ES-I3 (cell line): ENCODE data around the gene KNOP1.

Source experiments
- H3K36me3 ChIP-seq: 2 replicates; pipeline ENCODE4 v1.6.1; 2013; ENCODE audit warnings: mild to moderate bottlenecking, low read length, control low read depth, moderate library complexity; ENCODE audit not compliant: insufficient read depth
- H3K4me1 ChIP-seq: 2 replicates; pipeline ENCODE4 v1.6.1; 2013; ENCODE audit warnings: mild to moderate bottlenecking, control low read depth, low read length; ENCODE audit not compliant: insufficient read depth
- H3K9ac ChIP-seq: 2 replicates; pipeline ENCODE4 v1.6.1; 2013; ENCODE audit warnings: low read depth, mild to moderate bottlenecking, low read length, moderate library complexity
- H3K9me3 ChIP-seq: 2 replicates; pipeline ENCODE4 v1.6.1; 2013; ENCODE audit warnings: mild to moderate bottlenecking, low read length, moderate library complexity; ENCODE audit not compliant: control insufficient read depth, insufficient read depth

KNOP1 gene

DNA sequence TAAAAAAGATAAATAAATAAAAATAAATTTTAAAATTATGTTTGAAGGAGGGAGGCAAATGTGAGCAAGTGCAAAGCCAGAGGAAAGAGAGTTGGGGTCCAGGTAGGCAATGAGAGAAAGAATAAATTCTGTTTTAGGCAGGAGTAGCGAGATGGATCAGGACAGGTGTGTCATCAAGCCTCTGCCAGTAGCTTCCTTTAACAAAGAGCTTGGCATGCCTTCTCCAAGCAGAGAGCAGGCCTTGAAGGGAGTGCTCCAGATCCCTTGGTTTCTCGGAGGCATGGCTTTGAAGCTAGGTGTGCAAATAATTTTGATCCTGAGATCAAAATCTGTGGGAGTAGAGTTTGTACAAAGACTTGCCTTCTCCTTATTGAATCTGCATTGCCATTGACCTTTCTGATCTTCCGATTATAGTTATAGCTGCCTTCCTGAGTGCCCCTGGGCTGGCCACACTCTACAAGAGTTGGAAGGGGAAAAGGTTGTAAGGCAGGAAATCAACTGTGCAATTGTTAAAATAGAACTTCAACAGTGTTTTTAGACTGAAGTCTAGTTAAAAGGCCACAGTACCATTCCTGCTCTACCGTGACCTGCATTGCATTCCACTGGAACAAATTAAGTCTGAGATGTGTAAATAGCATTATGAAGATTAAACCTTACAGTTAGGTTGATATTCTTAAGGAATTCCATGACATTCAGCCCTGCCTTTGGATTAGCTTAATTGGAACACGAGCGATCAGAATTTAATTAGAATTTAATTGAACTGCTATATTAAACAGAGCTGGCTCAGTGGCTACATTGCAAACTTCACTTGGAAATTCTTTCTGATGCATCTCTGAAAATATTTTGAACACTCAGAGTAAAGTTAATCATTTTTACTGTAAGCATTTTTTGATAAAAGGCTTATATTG lies 33.7 kb upstream of the KNOP1 start:
- Histone ChIP-seq H3K4me1 (no peaks in the 10 kb centered on the region), H3K9me3 (no peaks in the 10 kb centered on the region), H3K9ac (no peak overlapping the region), H3K36me3 (no peaks in the 10 kb centered on the region)

- H3K9ac ChIP-seq: no peak overlapping the region
- peaks cover 5% of the 10 kb centered on the region; the same call in 1 of the 2 replicates for H3K4me1 ChIP-seq
- H3K9me3 ChIP-seq: no peaks in the 10 kb centered on the region
- H3K36me3 ChIP-seq: no peaks in the 10 kb centered on the region
These were observed 31.6 kb upstream of the KNOP1 start for GRCh38 chr16:19749571-19750080.

GRCh38 chr16:19748389-19749168 lies 30.6 kb upstream of the KNOP1 start:
- H3K9ac ChIP-seq: no peak overlapping the region
- H3K9me3 ChIP-seq: no peaks in the 10 kb centered on the region
- H3K4me1 ChIP-seq: peaks cover 5% of the 10 kb centered on the region; the same call in 1 of the 2 replicates
- H3K36me3 ChIP-seq: no peaks in the 10 kb centered on the region

- Histone ChIP-seq H3K9me3 (no peaks in the 10 kb centered on the region), H3K4me1 (peaks cover 5% of the 10 kb centered on the region; the same call in 1 of the 2 replicates), H3K9ac (no peak overlapping the region)
These were observed 28.5 kb upstream of the KNOP1 start for GRCh38 chr16:19746561-19746960.

GRCh38 chr16:19745286-19746010 lies 27.4 kb upstream of the KNOP1 start:
- no peak overlapping the region for H3K9ac ChIP-seq
- H3K9me3 ChIP-seq: no peaks in the 10 kb centered on the region
- no peaks in the 10 kb centered on the region for H3K36me3 ChIP-seq
- peaks cover 5% of the 10 kb centered on the region; the same call in 1 of the 2 replicates for H3K4me1 ChIP-seq

More at GRCh38 chr16:19746561-19746960, 28.5 kb upstream of the KNOP1 start:
- H3K36me3 ChIP-seq: no peaks in the 10 kb centered on the region

- Histone ChIP-seq H3K9ac (no peak overlapping the region), H3K4me1 (peaks cover 5% of the 10 kb centered on the region; the same call in 1 of the 2 replicates), H3K36me3 (no peaks in the 10 kb centered on the region; the same call in 1 of the 2 replicates), H3K9me3 (no peaks in the 10 kb centered on the region)
These were observed 26.6 kb upstream of the KNOP1 start for GRCh38 chr16:19744670-19745069.

GRCh38 chr16:19743816-19744159 lies 25.8 kb upstream of the KNOP1 start:
- no peak overlapping the region for H3K9ac ChIP-seq
- no peaks in the 10 kb centered on the region for H3K9me3 ChIP-seq
- peaks cover 5% of the 10 kb centered on the region; the same call in 1 of the 2 replicates for H3K4me1 ChIP-seq
- no peaks in the 10 kb centered on the region; the same call in 1 of the 2 replicates for H3K36me3 ChIP-seq

GRCh38 chr16:19741354-19741753 lies 23.3 kb upstream of the KNOP1 start:
- Histone ChIP-seq H3K9ac (no peak overlapping the region), H3K9me3 (no peaks in the 10 kb centered on the region), H3K36me3 (no peaks in the 10 kb centered on the region; the same call in 1 of the 2 replicates), H3K4me1 (peaks cover 5% of the 10 kb centered on the region; the same call in 1 of the 2 replicates)

- H3K9ac ChIP-seq: no peak overlapping the region
- H3K9me3 ChIP-seq: no peaks in the 10 kb centered on the region
- H3K36me3 ChIP-seq: no peaks in the 10 kb centered on the region; the same call in 1 of the 2 replicates
- no peaks in the 10 kb centered on the region for H3K4me1 ChIP-seq
These were observed 19.4 kb upstream of the KNOP1 start for GRCh38 chr16:19737306-19738038.

DNA sequence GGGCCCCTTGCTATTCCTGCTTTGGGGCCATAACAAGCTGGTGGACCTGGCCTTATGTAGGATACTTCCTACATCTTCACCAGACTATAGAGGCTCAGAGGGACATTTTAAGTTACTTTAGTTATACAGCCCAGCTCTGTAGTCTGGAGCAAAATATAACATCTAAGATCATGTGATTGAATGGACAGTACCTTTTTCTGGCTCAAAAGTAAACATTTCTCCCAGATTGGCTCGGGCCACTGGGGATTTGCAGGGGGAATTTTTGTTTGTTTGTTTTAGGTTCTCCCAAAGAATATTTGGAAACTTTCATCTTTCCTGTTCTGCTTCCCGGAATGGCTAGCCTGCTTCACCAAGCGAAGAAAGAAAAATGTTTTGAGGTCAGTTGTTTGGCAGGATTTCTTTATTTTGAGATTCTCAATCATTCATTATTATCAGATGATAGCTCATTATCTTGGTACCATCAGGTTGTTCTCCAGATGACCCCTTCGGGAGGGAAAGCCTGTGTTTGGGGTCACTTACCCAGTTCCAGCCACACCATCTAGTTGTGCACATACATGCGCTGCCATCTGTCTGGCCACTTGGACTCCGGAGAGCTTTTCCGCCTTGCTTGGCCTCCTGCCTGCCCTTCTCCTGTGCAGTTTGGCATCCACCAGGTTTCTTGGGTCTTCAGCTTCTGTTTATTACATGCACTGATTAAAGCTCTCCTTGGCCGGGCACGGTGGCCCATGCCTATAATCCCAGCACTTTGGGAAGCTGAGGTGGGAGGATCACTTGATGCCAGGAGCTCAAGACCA lies 17.2 kb upstream of the KNOP1 start:
- no peaks in the 10 kb centered on the region for H3K4me1 ChIP-seq
- H3K9ac ChIP-seq: no peak overlapping the region
- H3K9me3 ChIP-seq: no peaks in the 10 kb centered on the region; the same call in 1 of the 2 replicates
- H3K36me3 ChIP-seq: no peaks in the 10 kb centered on the region; the same call in 1 of the 2 replicates

- no peaks in the 10 kb centered on the region; the same call in 1 of the 2 replicates for H3K9me3 ChIP-seq
- no peaks in the 10 kb centered on the region for H3K4me1 ChIP-seq
- H3K9ac ChIP-seq: no peak overlapping the region
- no peaks in the 10 kb centered on the region for H3K36me3 ChIP-seq
These were observed 15.5 kb upstream of the KNOP1 start for GRCh38 chr16:19733551-19733950.

GRCh38 chr16:19728636-19728965 lies 10.6 kb upstream of the KNOP1 start:
- H3K9ac ChIP-seq: no peak overlapping the region
- H3K9me3 ChIP-seq: no peaks in the 10 kb centered on the region; the same call in 1 of the 2 replicates
- H3K36me3 ChIP-seq: no peaks in the 10 kb centered on the region
- H3K4me1 ChIP-seq: no peaks in the 10 kb centered on the region

- no peaks in the 10 kb centered on the region for H3K36me3 ChIP-seq
- H3K9me3 ChIP-seq: no peaks in the 10 kb centered on the region
- H3K4me1 ChIP-seq: peaks cover 5% of the 10 kb centered on the region
- H3K9ac ChIP-seq: no peak overlapping the region
These were observed 5.0 kb upstream of the KNOP1 start for GRCh38 chr16:19722981-19723380.
